Measurements from ENCODE around the gene ST7. TPM values are rescaled to one million over a fixed set of nuclear protein-coding genes. Genes with fewer than 3 reads are reported as not detected.

Gene ST7
- polyA plus RNA-seq, 1 donor from 2014 or later: 76.8 TPM

DNA sequence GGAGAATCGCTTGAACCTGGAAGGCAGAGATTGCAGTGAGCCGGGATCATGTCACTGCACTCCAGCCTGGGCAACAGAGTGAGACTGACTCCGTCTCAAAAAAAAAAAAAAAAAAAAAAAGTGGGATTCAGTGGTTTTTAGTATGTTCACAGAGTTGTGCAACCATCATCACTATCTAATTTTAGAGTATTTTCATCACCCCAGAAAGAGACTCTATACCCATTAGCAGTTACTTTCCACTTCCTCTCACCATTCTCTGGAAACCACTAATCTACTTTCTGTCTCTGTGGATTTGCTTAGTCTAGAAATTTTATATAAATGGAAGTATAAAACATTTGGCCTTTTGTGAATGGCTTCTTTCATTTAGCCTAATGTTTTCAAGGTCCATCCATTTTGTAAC is 113.4 kb downstream of the ST7 start:
- no peaks in the 10 kb centered on the region for H3K27me3 ChIP-seq (ENCODE audit: insufficient read depth, low read depth, low read length)
- H3K9me3 ChIP-seq (ENCODE audit: low read length): no peaks in the 10 kb centered on the region
- TF ChIP-seq SMC3 (conservative IDR thresholded peaks at IDR 0.05; ENCODE audit: poor library complexity): no peak
- no peak for TF ChIP-seq CTCF (IDR thresholded peaks at IDR 0.05; ENCODE audit: poor library complexity, severe bottlenecking)
- no peak overlapping the region for H3K27ac ChIP-seq (ENCODE audit: low read length)
- no peak overlapping the region for H3K9ac ChIP-seq (ENCODE audit: low read length)
- H2AFZ ChIP-seq (ENCODE audit: low read depth, low read length): no peak overlapping the region
- H3K36me3 ChIP-seq (ENCODE audit: insufficient read depth, low read length): no peaks in the 10 kb centered on the region
- no peaks in the 10 kb centered on the region for H3F3A ChIP-seq (ENCODE audit: insufficient read depth, low read length, poor library complexity, severe bottlenecking)
- H3K4me2 ChIP-seq (ENCODE audit: low read length): no peak overlapping the region
- H3K79me2 ChIP-seq (replicated peaks; ENCODE audit: insufficient read depth, low read length): peaks cover 60% of the 10 kb centered on the region
- H3K4me3 ChIP-seq (ENCODE audit: low read length): no peak overlapping the region
- H4K20me1 ChIP-seq (ENCODE audit: insufficient read depth): peaks cover 27% of the 10 kb centered on the region
- no peaks in the 10 kb centered on the region for H3K9me2 ChIP-seq (ENCODE audit: insufficient read depth, low read length)

- H3K36me3 ChIP-seq (ENCODE audit: insufficient read depth, low read length): no peaks in the 10 kb centered on the region
- H3K27me3 ChIP-seq (ENCODE audit: insufficient read depth, low read depth, low read length): no peaks in the 10 kb centered on the region
- H3K9me2 ChIP-seq (ENCODE audit: insufficient read depth, low read length): no peaks in the 10 kb centered on the region
- no peaks in the 10 kb centered on the region for H3K9me3 ChIP-seq (ENCODE audit: low read length)
- H2AFZ ChIP-seq (ENCODE audit: low read depth, low read length): no peak overlapping the region
- TF ChIP-seq POLR2AphosphoS5 (IDR thresholded peaks at IDR 0.05) (no peak), MXI1 (conservative IDR thresholded peaks at IDR 0.05; ENCODE audit: poor library complexity, severe bottlenecking) (no peak), SMC3 (conservative IDR thresholded peaks at IDR 0.05; ENCODE audit: poor library complexity) (no peak)
- no peak overlapping the region for H3K9ac ChIP-seq (ENCODE audit: low read length)
- no peaks in the 10 kb centered on the region for H3F3A ChIP-seq (ENCODE audit: insufficient read depth, low read length, poor library complexity, severe bottlenecking)
- H3K4me2 ChIP-seq (ENCODE audit: low read length): no peak overlapping the region
- H3K27ac ChIP-seq (ENCODE audit: low read length): no peak overlapping the region
- H3K4me3 ChIP-seq (ENCODE audit: low read length): no peak overlapping the region
- peaks cover 55% of the 10 kb centered on the region for H3K79me2 ChIP-seq (replicated peaks; ENCODE audit: insufficient read depth, low read length)
- peaks cover 22% of the 10 kb centered on the region for H4K20me1 ChIP-seq (ENCODE audit: insufficient read depth)
These were observed 114.0 kb downstream of the ST7 start for GRCh38 chr7:117067340-117067739.

DNA sequence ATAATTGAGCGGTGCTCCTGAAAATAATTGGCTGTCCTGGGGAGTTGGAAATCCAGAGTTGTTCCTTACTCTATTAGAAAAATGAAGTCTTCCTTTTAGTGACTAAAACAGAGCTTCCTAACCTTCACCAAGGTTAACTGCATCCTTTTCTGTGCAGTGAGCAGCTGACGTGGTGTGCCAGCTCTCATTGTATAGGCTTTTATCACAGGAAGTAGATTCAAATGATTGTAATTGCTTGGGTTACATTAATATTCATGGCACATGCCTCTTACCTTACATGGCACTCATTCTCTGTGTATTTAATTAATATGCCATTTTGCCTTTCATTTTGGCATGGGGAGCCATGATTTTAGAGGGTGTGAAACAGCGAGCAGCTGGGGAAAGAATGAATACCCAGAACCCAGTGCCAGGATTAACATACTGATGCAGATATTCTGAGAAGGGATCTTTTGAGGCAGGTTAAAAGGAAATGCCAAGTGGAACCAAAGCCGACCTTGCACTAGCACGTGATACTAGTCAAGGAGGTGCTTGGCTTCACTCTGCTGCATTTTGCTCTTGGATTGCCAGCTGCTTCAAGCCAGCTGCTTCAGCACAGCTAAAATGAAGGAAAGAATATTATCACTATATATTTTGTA is 115.3 kb downstream of the ST7 start:
- Histone ChIP-seq H3K27me3 (ENCODE audit: insufficient read depth, low read depth, low read length) (no peaks in the 10 kb centered on the region), H3K79me2 (replicated peaks; ENCODE audit: insufficient read depth, low read length) (peaks cover 42% of the 10 kb centered on the region), H3K9me2 (ENCODE audit: insufficient read depth, low read length) (no peaks in the 10 kb centered on the region), H3K4me2 (ENCODE audit: low read length) (no peak overlapping the region), H2AFZ (ENCODE audit: low read depth, low read length) (no peak overlapping the region), H3K9ac (ENCODE audit: low read length) (peak overlapping the region; percentile 10), H3K27ac (ENCODE audit: low read length) (peak overlapping the region; percentile 60), H3K4me3 (ENCODE audit: low read length) (peak overlapping the region; percentile 26), H3F3A (ENCODE audit: insufficient read depth, low read length, poor library complexity, severe bottlenecking) (peaks cover 4% of the 10 kb centered on the region), H4K20me1 (ENCODE audit: insufficient read depth) (peaks cover 30% of the 10 kb centered on the region), H3K36me3 (ENCODE audit: insufficient read depth, low read length) (no peaks in the 10 kb centered on the region), H3K9me3 (ENCODE audit: low read length) (no peaks in the 10 kb centered on the region)
- TF ChIP-seq SMC3 (conservative IDR thresholded peaks at IDR 0.05; ENCODE audit: poor library complexity): no peak
- TF ChIP-seq RAD21 (conservative IDR thresholded peaks at IDR 0.05): no peak
- no peak for TF ChIP-seq EZH2 (IDR thresholded peaks at IDR 0.05; ENCODE audit: borderline replicate concordance, insufficient read depth, low read length, poor library complexity, severe bottlenecking)
- no peak for TF ChIP-seq POLR2AphosphoS5 (IDR thresholded peaks at IDR 0.05)

DNA sequence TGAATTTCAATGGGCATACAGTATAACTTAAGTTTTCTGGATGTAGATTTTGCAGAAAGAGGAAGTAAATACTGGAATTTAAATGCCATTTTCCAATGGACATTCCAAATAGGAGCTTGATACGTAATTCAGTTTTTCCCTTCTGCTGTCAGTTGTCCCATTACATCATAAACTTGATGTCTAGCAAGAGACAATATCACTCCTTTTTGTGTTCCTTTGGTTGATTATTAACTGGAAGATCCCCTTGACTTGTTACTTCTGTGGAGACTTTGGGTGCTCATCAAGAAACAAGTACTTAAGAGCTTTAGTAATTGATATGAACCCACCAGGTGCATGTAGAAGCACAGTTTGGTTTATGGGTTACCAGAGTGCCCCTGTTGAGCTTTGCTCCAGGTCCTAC is 116.1 kb downstream of the ST7 start:
- peak overlapping the region; percentile 60 for H3K27ac ChIP-seq (ENCODE audit: low read length)
- H3K9me3 ChIP-seq (ENCODE audit: low read length): no peaks in the 10 kb centered on the region
- H3F3A ChIP-seq (ENCODE audit: insufficient read depth, low read length, poor library complexity, severe bottlenecking): peaks cover 4% of the 10 kb centered on the region
- peaks cover 35% of the 10 kb centered on the region for H3K79me2 ChIP-seq (replicated peaks; ENCODE audit: insufficient read depth, low read length)
- no peaks in the 10 kb centered on the region for H3K27me3 ChIP-seq (ENCODE audit: insufficient read depth, low read depth, low read length)
- H3K4me3 ChIP-seq (ENCODE audit: low read length): no peak overlapping the region
- H3K4me2 ChIP-seq (ENCODE audit: low read length): no peak overlapping the region
- H2AFZ ChIP-seq (ENCODE audit: low read depth, low read length): no peak overlapping the region
- H4K20me1 ChIP-seq (ENCODE audit: insufficient read depth): peaks cover 29% of the 10 kb centered on the region
- no peaks in the 10 kb centered on the region for H3K36me3 ChIP-seq (ENCODE audit: insufficient read depth, low read length)
- no peak for TF ChIP-seq CTCF (IDR thresholded peaks at IDR 0.05; ENCODE audit: poor library complexity, severe bottlenecking)
- no peak for TF ChIP-seq TAF1 (IDR thresholded peaks at IDR 0.05; ENCODE audit: low read depth)
- no peak for TF ChIP-seq EZH2 (IDR thresholded peaks at IDR 0.05; ENCODE audit: borderline replicate concordance, insufficient read depth, low read length, poor library complexity, severe bottlenecking)
- no peak for TF ChIP-seq POLR2AphosphoS5 (IDR thresholded peaks at IDR 0.05)
- no peak for TF ChIP-seq SMC3 (conservative IDR thresholded peaks at IDR 0.05; ENCODE audit: poor library complexity)
- TF ChIP-seq, protein P1, sequence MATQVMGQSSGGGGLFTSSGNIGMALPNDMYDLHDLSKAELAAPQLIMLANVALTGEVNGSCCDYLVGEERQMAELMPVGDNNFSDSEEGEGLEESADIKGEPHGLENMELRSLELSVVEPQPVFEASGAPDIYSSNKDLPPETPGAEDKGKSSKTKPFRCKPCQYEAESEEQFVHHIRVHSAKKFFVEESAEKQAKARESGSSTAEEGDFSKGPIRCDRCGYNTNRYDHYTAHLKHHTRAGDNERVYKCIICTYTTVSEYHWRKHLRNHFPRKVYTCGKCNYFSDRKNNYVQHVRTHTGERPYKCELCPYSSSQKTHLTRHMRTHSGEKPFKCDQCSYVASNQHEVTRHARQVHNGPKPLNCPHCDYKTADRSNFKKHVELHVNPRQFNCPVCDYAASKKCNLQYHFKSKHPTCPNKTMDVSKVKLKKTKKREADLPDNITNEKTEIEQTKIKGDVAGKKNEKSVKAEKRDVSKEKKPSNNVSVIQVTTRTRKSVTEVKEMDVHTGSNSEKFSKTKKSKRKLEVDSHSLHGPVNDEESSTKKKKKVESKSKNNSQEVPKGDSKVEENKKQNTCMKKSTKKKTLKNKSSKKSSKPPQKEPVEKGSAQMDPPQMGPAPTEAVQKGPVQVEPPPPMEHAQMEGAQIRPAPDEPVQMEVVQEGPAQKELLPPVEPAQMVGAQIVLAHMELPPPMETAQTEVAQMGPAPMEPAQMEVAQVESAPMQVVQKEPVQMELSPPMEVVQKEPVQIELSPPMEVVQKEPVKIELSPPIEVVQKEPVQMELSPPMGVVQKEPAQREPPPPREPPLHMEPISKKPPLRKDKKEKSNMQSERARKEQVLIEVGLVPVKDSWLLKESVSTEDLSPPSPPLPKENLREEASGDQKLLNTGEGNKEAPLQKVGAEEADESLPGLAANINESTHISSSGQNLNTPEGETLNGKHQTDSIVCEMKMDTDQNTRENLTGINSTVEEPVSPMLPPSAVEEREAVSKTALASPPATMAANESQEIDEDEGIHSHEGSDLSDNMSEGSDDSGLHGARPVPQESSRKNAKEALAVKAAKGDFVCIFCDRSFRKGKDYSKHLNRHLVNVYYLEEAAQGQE (IDR thresholded peaks at IDR 0.05; ENCODE audit: borderline replicate concordance): no peak
- no peak for TF ChIP-seq RAD21 (conservative IDR thresholded peaks at IDR 0.05)
- no peak for TF ChIP-seq EP300 (conservative IDR thresholded peaks at IDR 0.05; ENCODE audit: poor library complexity, severe bottlenecking)
- no peak for TF ChIP-seq MXI1 (conservative IDR thresholded peaks at IDR 0.05; ENCODE audit: poor library complexity, severe bottlenecking)
- H3K9me2 ChIP-seq (ENCODE audit: insufficient read depth, low read length): no peaks in the 10 kb centered on the region
- H3K9ac ChIP-seq (ENCODE audit: low read length): no peak overlapping the region
